HG03097 (cell line): ENCODE results near the gene RUNDC3A.
"Not testable (repeated sequence)": the region's sequence is repeated elsewhere in the genome, so short reads cannot be mapped to it uniquely, and the experiment has no call there.

Source experiments
- ATAC-seq: cut with Tn5 transposase; IDR thresholded peaks from one replicate; pipeline ENCODE4 v1.9.1; 2021; ENCODE audit not compliant: unreplicated experiment, low FRiP score

The RUNDC3A gene

GRCh38 chr17:44338702-44339101, 30.3 kb downstream of the RUNDC3A start:
- no peak for ATAC-seq

GRCh38 chr17:44340553-44340952, 32.2 kb downstream of the RUNDC3A start:
- ATAC-seq, result not testable (repeated sequence)

DNA sequence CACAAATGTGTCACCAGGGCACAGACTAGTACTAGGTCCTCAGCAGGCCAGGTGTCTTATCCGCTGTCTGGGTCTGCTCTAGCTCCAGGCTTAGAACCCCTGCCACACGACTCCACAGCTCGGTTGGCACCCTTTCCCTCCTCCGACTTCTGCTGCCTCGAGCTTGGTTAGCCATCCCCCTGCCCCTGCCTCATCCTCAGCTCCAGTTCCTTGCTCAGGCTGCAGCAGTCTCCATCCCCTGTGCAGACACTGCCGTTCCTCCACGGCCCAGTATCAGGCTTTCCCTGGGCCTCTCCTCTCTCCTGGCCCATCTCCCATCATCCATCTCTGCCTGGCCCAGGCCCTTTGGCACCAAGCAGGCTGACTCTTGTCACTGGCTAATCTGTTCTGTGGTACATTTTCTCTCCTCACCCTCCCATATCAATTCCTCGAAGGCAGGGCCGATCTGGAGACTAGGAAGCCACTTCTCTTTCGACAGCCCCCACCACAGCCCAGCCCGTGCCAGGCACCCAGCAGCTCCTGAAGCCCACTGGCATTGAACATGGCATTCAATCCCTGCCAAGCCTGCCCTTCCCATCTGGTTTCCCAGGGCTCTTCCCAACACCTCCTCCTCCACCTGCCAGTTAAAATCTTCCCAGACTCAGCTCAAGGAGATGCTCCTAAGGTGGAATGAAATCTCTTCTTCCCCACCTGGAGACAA, 35.3 kb downstream of the RUNDC3A start:
- no peak for ATAC-seq

DNA sequence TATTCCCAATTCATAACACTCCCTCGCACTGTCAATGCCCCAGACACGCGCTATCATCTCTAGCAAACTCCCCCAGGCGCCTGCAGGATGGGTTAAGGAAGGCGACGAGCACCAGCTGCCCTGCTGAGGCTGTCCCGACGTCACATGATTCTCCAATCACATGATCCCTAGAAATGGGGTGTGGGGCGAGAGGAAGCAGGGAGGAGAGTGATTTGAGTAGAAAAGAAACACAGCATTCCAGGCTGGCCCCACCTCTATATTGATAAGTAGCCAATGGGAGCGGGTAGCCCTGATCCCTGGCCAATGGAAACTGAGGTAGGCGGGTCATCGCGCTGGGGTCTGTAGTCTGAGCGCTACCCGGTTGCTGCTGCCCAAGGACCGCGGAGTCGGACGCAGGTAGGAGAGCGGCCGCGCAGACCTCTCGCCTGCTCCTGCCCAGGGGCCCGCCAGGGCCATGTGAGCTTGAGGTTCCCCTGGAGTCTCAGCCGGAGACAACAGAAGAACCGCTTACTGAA, 36.6 kb downstream of the RUNDC3A start, which contains the start of gene GRN:
Gene GRN (plus strand): TSS at position 364 of the 515 bp plus-strand sequence. CDS start 3,863 bp downstream, outside the sequence.
- ATAC-seq, result peak; percentile 59

GRCh38 chr17:44345454-44346026, 37.1 kb downstream of the RUNDC3A start:
- ATAC-seq, result peak; percentile 7

- no peak for ATAC-seq
These were observed 37.9 kb downstream of the RUNDC3A start for GRCh38 chr17:44346064-44346844.

DNA sequence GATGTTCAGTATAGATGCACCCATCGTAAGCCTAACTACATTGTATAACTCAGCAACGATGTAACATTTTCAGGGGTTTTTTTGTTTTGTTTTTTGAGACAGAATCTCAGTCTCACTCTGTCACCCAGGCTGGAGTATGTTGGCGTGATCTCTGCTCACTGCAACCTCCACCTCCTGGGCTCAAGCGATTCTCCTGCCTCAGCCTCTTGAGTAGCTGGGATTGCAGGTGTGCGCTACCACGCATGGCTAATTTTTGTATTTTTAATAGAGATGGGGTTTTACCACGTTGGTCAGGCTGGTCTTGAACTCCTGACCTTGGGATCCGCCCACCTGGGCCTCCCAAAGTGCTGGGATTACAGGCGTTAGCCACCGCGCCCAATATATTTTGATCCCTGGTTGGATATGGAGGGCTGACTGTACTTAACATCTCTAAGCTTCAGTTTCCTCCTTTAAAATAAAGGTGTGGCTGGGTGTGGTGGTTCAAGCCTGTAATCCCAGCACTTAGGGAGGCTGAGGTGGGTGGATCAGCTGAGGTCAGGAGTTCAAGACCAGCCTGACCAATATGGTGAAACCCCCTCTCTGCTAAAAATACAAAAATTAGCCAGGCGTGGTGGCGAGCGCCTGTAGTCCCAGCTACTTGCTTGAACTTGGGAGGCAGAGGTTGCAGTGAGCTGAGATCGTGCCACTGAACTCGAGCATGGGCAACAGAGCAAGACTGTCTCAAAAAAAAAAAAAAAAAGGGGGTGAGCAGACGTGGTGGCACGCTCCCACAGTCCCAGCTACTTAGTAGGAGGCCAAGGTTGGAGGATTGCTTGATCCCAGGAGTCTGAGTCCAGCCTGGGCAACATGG, 39.0 kb downstream of the RUNDC3A start:
- not testable (repeated sequence) for ATAC-seq

DNA sequence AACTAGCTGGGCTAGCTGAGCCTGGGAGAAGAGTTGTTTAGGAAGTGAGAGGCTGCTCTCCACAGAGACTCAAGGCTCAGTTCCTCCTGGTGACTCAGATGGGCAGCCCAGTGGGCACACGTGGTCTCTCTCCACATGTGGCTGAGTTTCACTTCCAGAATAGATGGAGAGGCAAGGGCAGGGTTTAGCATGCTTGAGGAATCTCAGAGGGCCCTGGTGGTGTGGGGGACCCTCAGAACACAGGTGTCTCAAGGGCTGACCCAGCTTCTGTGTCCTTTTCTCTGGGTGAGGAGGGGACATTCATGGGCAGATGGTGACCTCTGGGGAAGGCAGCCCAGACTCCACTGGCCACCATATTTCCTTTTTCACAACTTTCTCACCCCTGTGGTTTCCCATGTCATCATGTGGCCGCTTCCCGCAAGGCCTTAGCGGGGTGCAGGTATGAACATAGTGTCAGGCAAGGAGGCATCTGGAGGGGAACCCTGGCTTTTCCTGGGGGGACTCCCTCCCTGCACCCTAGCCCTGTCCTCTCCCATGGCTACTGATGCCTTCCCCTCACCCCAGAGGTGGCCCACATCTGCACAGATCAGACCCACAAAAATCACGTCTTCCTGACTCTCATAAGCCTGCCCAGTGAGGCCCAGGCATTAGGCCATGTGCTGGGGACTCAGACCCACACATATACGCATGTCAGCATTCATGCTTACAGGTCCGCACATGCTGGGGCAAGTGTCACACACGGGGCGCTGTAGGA, 40.0 kb downstream of the RUNDC3A start:
- peak; percentile 39 for ATAC-seq

- no peak for ATAC-seq
These were observed 40.6 kb downstream of the RUNDC3A start for GRCh38 chr17:44348988-44349364.

GRCh38 chr17:44349553-44350070, 41.2 kb downstream of the RUNDC3A start:
- no peak for ATAC-seq

DNA sequence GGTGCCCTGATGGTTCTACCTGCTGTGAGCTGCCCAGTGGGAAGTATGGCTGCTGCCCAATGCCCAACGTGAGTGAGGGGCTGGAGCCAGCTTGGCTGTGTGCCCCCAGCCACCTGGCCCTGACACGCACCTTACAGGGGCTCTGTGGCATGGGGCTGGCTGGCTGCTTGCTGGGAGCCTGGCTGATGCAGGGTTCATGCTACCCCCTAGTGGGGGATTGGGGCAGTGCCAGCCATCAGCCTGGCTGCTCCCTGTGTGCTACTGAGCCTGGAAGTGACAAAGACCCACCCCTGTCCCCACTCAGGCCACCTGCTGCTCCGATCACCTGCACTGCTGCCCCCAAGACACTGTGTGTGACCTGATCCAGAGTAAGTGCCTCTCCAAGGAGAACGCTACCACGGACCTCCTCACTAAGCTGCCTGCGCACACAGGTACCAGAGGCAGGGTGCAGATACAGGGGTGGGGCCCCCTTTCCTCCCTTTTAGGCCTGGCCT, 42.4 kb downstream of the RUNDC3A start:
- ATAC-seq, result no peak

- ATAC-seq, result no peak
These were observed 43.1 kb downstream of the RUNDC3A start for GRCh38 chr17:44351464-44351863.

DNA sequence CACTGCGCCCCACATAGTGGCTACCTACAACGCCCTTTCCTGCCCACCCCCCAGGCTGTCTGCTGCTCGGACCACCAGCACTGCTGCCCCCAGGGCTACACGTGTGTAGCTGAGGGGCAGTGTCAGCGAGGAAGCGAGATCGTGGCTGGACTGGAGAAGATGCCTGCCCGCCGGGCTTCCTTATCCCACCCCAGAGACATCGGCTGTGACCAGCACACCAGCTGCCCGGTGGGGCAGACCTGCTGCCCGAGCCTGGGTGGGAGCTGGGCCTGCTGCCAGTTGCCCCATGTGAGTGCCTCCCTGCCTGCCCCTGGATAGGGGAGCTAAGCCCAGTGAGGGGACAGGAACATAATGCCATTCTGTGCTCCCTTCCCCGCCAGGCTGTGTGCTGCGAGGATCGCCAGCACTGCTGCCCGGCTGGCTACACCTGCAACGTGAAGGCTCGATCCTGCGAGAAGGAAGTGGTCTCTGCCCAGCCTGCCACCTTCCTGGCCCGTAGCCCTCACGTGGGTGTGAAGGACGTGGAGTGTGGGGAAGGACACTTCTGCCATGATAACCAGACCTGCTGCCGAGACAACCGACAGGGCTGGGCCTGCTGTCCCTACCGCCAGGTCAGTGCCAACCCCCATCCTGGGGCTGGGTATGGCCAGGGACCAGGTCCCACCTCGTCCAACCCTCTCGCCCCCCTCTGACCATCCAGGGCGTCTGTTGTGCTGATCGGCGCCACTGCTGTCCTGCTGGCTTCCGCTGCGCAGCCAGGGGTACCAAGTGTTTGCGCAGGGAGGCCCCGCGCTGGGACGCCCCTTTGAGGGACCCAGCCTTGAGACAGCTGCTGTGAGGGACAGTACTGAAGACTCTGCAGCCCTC, 43.8 kb downstream of the RUNDC3A start:
- no peak for ATAC-seq

DNA sequence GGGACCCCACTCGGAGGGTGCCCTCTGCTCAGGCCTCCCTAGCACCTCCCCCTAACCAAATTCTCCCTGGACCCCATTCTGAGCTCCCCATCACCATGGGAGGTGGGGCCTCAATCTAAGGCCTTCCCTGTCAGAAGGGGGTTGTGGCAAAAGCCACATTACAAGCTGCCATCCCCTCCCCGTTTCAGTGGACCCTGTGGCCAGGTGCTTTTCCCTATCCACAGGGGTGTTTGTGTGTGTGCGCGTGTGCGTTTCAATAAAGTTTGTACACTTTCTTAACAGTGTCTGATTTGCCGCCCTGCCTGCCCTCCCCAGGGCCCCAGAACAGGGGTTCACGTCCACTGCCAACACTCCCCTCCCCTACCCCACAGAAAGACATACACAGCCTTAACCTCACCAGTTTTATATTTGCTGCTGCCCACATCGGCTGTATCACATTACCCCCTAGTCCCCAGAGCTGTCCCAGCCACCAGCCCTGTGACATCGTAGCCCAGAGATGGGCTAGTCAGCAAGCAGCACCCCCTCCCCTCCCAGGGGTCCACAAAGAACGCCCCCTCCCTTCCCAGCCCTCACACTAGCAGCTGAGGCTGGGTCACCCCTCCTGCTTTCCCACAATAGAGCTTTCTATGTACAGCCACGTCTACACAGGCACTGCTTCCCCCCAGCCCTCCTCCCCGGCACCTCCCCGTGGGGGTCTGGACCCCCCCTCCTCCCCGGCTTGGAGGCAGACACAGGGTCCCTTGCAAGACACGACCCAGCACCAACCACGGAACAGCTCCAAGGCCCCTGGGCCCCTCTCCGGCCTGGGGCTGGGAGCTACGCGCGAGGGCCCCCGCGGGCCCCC, 44.6 kb downstream of the RUNDC3A start:
- ATAC-seq, result no peak

DNA sequence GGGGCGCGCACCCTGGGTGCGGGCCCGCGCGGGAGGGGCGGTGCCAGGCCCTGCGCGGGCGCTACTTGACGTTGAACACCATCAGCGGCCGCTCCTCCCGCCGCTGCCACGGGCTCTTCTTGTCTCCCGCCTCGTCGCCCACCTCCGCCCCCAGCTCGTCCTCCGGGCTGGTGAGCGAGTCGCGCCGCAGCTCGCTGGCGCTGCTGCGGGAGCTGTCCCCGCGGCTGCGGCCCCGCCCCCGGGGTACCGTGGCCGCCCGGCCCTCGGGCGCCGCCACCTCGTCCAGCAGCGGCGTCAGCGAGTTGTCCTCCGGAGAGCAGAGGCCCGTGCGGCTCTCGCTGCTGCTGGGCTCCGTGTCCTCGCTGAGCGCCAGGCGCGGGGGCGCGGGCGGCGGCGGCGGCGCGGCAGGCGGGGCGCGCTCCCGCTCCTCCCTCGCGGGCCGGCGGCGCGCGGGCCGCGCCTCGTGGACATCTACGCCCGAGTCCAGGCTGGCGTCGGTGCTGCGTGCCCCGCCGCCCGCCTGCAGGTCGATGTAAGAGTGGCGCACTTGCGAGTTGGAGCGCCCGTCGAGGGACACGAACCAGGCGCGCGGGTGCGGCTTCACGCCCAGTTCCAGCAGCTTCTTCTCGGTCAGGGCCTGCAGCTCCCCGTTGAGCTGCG, 45.4 kb downstream of the RUNDC3A start:
- no peak for ATAC-seq

DNA sequence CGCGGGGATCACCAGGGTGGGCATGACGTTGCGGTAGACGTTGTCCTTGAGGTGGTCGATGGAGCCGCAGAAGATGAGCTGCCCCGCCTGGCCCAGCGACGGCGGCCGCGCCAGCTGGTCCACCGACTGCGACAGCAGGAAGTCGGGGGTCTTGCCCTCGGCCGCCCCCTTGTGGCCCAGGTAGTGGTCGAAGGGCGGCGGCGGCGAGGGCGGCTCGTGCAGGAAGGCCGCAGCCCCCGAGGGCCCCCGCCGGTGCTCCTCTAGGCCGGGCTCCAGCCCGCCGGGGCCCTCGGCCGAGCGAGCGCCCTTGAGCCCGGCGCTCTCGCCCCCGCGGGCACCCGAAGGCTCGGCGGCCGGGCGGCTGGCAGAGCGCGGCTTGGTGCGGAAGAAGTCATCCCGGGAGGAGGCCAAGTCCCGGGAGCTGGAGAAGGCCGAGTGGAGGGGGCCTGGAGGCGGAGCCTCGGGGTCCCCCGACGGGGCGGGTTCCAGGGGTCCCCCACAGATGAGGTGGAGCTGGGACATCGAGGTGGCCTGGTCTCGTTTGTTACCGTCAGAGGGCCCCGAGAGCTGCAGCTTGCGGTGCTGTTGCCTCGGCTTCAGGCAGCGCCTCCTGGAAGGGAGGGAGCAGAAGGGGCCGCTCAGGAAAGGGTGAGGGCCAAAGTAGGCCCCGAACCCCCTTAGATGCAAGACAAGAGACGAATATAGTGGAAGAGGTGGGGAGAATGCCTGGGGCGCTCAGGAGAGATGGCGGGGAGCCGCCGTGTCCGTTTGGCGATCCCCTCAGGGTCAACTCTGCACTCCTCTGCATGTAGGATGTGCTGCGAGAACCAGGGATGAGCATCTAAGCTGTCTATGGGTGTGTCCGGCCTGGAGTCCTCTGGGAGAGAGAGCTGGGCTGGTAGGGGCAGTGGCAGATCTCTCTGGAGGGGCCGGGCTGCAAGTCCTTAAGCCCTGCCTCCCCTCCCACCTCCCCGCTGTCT, 46.5 kb downstream of the RUNDC3A start:
- ATAC-seq, result no peak
